K562 (cell line): ENCODE data around the gene DLX3. TPM values are rescaled to one million over a fixed set of nuclear protein-coding genes. Genes with fewer than 3 reads are reported as not detected.

Experiments used
- ATAC-seq: fragments of 200-7000 bp; cut with Tn5 transposase; 3 replicates; pipeline ENCODE4 v1.9.1; 2020; ENCODE audit warnings: moderate library complexity
- BruUV-seq: library from RNA; stranded (reverse); fragments of 400-500 nt; replicated peaks from 2 replicates; lab custom pipeline; 2021; lab: Mats Ljungman, UMichigan
- CTCF ChIA-PET: fragments of 300-600 bp; formaldehyde crosslinking; extraction: SDS; loops from one replicate; lab custom pipeline; 2021; ENCODE audit warnings: low intra/inter-chr PET ratio; lab: Yijun Ruan, JAX
- POLR2A ChIA-PET: fragments of 300-600, 350-650 bp; sonication (Branson Sonifier 250); formaldehyde crosslinking; extraction: SDS; loops from one replicate; lab custom pipeline; 2021; ENCODE audit warnings: antibody characterized with exemption, inconsistent platforms; lab: Yijun Ruan, JAX
- DNase-seq, 4 experiments: peaks; one replicate each; pipeline versions ENCODE4 v3.0.0 to v3.0.0-alpha.2; 2011 to 2018; ENCODE audit warnings: low spot score in 3 of 4, mixed read lengths in 3 of 4; ENCODE audit errors: extremely low read depth in 1 of 4
- FAIRE-seq: peaks from 2 replicates; lab custom pipeline; 2011; peaks lifted over from hg19 to GRCh38; lab: Jason Lieb, UNC
- H2AFZ ChIP-seq: 2 replicates; pipeline ENCODE4 v1.6.0; 2011; ENCODE audit warnings: low read depth, low read length, control low read depth, inconsistent platforms
- H3K27ac ChIP-seq: fragments of 200-600 bp; 3 replicates; pipeline ENCODE4 v1.8.0; 2011; ENCODE audit warnings: low read depth, mild to moderate bottlenecking, control low read depth, inconsistent platforms, low read length, moderate library complexity, mixed read lengths; ENCODE audit errors: extremely low read depth
- H3K27me3 ChIP-seq, 2 experiments: fragments of 300-600 bp in 1 of 2; 2 replicates in 1 of 2; 3 replicates in 1 of 2; pipeline versions ENCODE4 v1.6.0 to v1.8.0; 2011; ENCODE audit warnings: inconsistent platforms in 2 of 2, low read length in 2 of 2, mild to moderate bottlenecking in 1 of 2, mixed read lengths in 1 of 2, moderate library complexity in 1 of 2; ENCODE audit not compliant: control insufficient read depth in 2 of 2, insufficient read depth in 2 of 2
- H3K36me3 ChIP-seq: fragments of 300-600 bp; 3 replicates; pipeline ENCODE4 v1.8.0; 2011; ENCODE audit warnings: mild to moderate bottlenecking, low read length, inconsistent platforms; ENCODE audit not compliant: control insufficient read depth, insufficient read depth
- H3K4me1 ChIP-seq, 2 experiments: fragments of 200-600 bp in 1 of 2; replicated peaks in 1 of 2; 2 replicates in 1 of 2; 3 replicates in 1 of 2; pipeline versions ENCODE4 v1.5.1 to v1.8.0; 2011; ENCODE audit warnings: inconsistent platforms in 2 of 2, low read length in 2 of 2, mild to moderate bottlenecking in 1 of 2, mixed read lengths in 1 of 2, moderate library complexity in 1 of 2; ENCODE audit not compliant: control insufficient read depth in 2 of 2, insufficient read depth in 2 of 2
- H3K4me2 ChIP-seq: 2 replicates; pipeline ENCODE4 v1.6.1; 2011; ENCODE audit warnings: low read length, control low read depth, inconsistent platforms, mixed read lengths; ENCODE audit not compliant: insufficient read depth
- H3K4me3 ChIP-seq: fragments of 200-600 bp; sonication (generic), shearing (Covaris generic); 2 replicates; pipeline ENCODE4 v1.5.1; 2016; ENCODE audit warnings: control low read depth, inconsistent platforms
- H3K79me2 ChIP-seq: fragments of 200-600 bp; 3 replicates; pipeline ENCODE4 v1.8.0; 2011; ENCODE audit warnings: low read length, inconsistent platforms; ENCODE audit not compliant: control insufficient read depth, insufficient read depth
- H3K9ac ChIP-seq, 2 experiments: 2 replicates each; pipeline versions ENCODE4 v1.6.0 to v1.6.1; 2011; ENCODE audit warnings: low read depth in 2 of 2, low read length in 2 of 2, control low read depth in 1 of 2, inconsistent platforms in 1 of 2, mild to moderate bottlenecking in 1 of 2, mixed read lengths in 1 of 2; ENCODE audit not compliant: insufficient read depth in 1 of 2
- H3K9me1 ChIP-seq: one replicate; pipeline ENCODE4 v1.6.0; 2011; ENCODE audit warnings: inconsistent platforms, mild to moderate bottlenecking, low read length, moderate library complexity; ENCODE audit not compliant: control insufficient read depth, insufficient read depth
- H3K9me3 ChIP-seq: replicated peaks from 2 replicates; pipeline ENCODE4 v1.5.1; 2011; ENCODE audit warnings: low read depth, low read length, inconsistent platforms; ENCODE audit not compliant: control insufficient read depth, insufficient read depth
- H4K20me1 ChIP-seq: replicated peaks from 2 replicates; pipeline ENCODE4 v1.6.1; 2011; ENCODE audit warnings: low read length, inconsistent platforms, mixed read lengths; ENCODE audit not compliant: control insufficient read depth, insufficient read depth
- CBFB ChIP-seq: sonication (generic); formaldehyde crosslinking; IDR thresholded peaks from 2 replicates; pipeline ENCODE4 v1.4.0; 2020; ENCODE audit warnings: mild to moderate bottlenecking, missing genetic modification reagents
- MAFG ChIP-seq: fragments of 450-650 bp; conservative IDR thresholded peaks from 2 replicates; pipeline ENCODE4 v1.6.1; 2016; ENCODE audit warnings: missing genetic modification characterization, missing compliant biosample characterization
- MAFK ChIP-seq: IDR thresholded peaks from 2 replicates; pipeline ENCODE4 v1.6.1; 2011; ENCODE audit warnings: low read length, improper control_type of control experiment
- RNF2 ChIP-seq: sonication (generic); IDR thresholded peaks from 2 replicates; pipeline ENCODE4 v1.6.1; 2016
- TCF7L2 ChIP-seq: fragments of 150-350 bp; IDR thresholded peaks from 2 replicates; pipeline ENCODE4 v1.6.1; 2016; ENCODE audit warnings: low read depth, mild to moderate bottlenecking, low read length, moderate library complexity
- ZNF316 ChIP-seq: fragments of 450-650 bp; IDR thresholded peaks from 2 replicates; pipeline ENCODE4 v1.6.1; 2016
- ZNF436 ChIP-seq: fragments of 250-450, 450-650 bp; sonication (Bioruptor Pico); formaldehyde crosslinking; IDR thresholded peaks from 2 replicates; pipeline ENCODE4 v1.7.0; 2020; ENCODE audit warnings: mild to moderate bottlenecking
- ZNF75A ChIP-seq: fragments of 450-650 bp; formaldehyde crosslinking; IDR thresholded peaks from 2 replicates; pipeline ENCODE4 v1.4.0; 2020; ENCODE audit warnings: mild to moderate bottlenecking
- ZSCAN32 ChIP-seq: fragments of 450-650 bp; formaldehyde crosslinking; IDR thresholded peaks from 2 replicates; pipeline ENCODE4 v1.4.0; 2020; ENCODE audit warnings: mild to moderate bottlenecking, moderate library complexity
- WGBS: fragments of 100-300 bp; shearing (Covaris generic); methylation state at CpG from one replicate; pipeline ENCODE4 v1.1.6; 2016; ENCODE audit warnings: low coverage, mixed read lengths; ENCODE audit not compliant: insufficient coverage; ENCODE audit errors: missing lambda C conversion rate; 5-methylcytosine and 5-hydroxymethylcytosine counted together
- in situ Hi-C: fragments of 300-500 bp; cut with MboI; formaldehyde crosslinking; loops from 4 replicates; pipeline ENCODE4 v1.15.0; 2018; ENCODE audit warnings: inconsistent platforms, mixed read lengths
- intact Hi-C: fragments of 100-400 bp; cut with micrococcal nuclease; formaldehyde crosslinking; loops from 2 replicates; pipeline ENCODE4 v1.14.2; 2022
- polyA plus RNA-seq, 8 experiments: library from polyadenylated mRNA; depleted of rRNA in 4 of 8; stranded (reverse) in 5 of 8; unstranded in 3 of 8; fragments of >200 nt; fragmentation: Nextera tagmentation in 2 of 8; fragmentation: Illumina TruSeq in 1 of 8; extraction: Ambion mirVana in 2 of 8; extraction: Trizol in 1 of 8; gene quantifications; 2 replicates each; pipeline versions ENCODE4 v1.2.1 to v1.2.3, GENCODE V29; 2011 to 2014; ENCODE audit warnings: inconsistent platforms in 1 of 8, missing spikeins in 1 of 8
- total RNA-seq, 7 experiments: library from RNA; depleted of rRNA in 6 of 7; stranded (reverse); fragments of >200 nt in 6 of 7; fragmentation: Illumina TruSeq in 2 of 7; extraction: Trizol in 2 of 7; gene quantifications; 2 replicates each; pipeline versions ENCODE4 v1.2.1 to v1.2.3, GENCODE V29; 2011 to 2021; ENCODE audit warnings: low replicate concordance in 1 of 7
- TF ChIP-seq, protein P1 (sequence below): IDR thresholded peaks from 2 replicates; pipeline ENCODE4 v1.6.1; 2011; ENCODE audit warnings: borderline replicate concordance, low read depth, mild to moderate bottlenecking, moderate library complexity, low read length; ENCODE audit not compliant: insufficient read depth, poor library complexity, severe bottlenecking
- TF ChIP-seq, protein P2 (sequence below): fragments of 250-450 bp; sonication (Bioruptor Pico); IDR thresholded peaks from 2 replicates; pipeline ENCODE4 v1.4.0; 2020; ENCODE audit warnings: mild to moderate bottlenecking, moderate library complexity
- TF ChIP-seq, protein P3 (sequence below), 2 experiments: fragments of 200-800 bp in 1 of 2; sonication (Bioruptor generic) in 1 of 2; sonication (generic) in 1 of 2; formaldehyde crosslinking in 1 of 2; IDR thresholded peaks in 1 of 2; conservative IDR thresholded peaks in 1 of 2; 2 replicates each; pipeline versions ENCODE4 v1.5.0 to v1.6.1; 2016 to 2020; ENCODE audit warnings: missing compliant biosample characterization in 1 of 2, missing genetic modification characterization in 1 of 2, missing genetic modification reagents in 1 of 2
- TF ChIP-seq, protein P4 (sequence below): sonication (generic); formaldehyde crosslinking; IDR thresholded peaks from 2 replicates; pipeline ENCODE4 v1.8.1; 2023; ENCODE audit warnings: mild to moderate bottlenecking, missing genetic modification reagents, moderate library complexity

Gene DLX3
- total and polyA plus RNA-seq, 9 of the 15 experiments (the other 6 are each of a cell fraction or from before 2014, with no cell fraction given): not detected

DNA sequence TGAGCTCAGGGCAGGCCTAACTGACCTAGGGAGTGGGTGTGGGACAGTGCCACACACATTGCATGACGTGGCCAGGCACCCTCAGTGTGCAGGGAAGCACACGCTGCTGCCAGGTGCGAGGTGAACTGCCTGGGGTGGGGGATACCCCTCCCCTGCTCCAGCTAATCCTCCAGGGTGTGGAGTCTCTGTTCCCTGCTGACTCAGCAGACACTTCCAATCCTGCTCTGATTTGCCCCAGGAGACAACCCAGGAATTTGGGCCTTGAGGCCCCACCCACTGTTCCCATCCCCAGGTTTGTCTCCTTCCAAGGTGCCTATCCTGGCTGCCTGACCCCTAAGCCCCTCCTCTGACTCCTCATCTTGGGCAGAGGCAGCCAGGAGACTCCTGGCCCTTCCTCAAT is 10.7 kb downstream of the DLX3 start:
- Histone ChIP-seq H3K27ac (no peak overlapping the region), H3K36me3 (no peaks in the 10 kb centered on the region), H3K9ac (no peak overlapping the region), H3K4me2 (no peak overlapping the region), H2AFZ (no peak overlapping the region), H3K9me1 (no peaks in the 10 kb centered on the region), H4K20me1 (peaks cover 4% of the 10 kb centered on the region; the same call in 1 of the 2 replicates), H3K4me1 (no peaks in the 10 kb centered on the region), H3K9me3 (no peaks in the 10 kb centered on the region), H3K4me3 (no peak overlapping the region), H3K27me3 (peaks cover 9 to 33% of the 10 kb centered on the region in 2 experiments; a peak in 4 of 5 replicates), H3K79me2 (no peaks in the 10 kb centered on the region)
- WGBS: 0% methylated on average over 3 of the region's 3 CpGs
- intact Hi-C loops (no loop called here), in situ Hi-C loops (no loop called here)
- FAIRE-seq (no peak), DNase-seq (no peak), ATAC-seq (no peak)
- ChIA-PET CTCF (no interaction called here), POLR2A (interaction anchor here (0.7 kb wide), 1 partner anchor 36 kb away, joined by 3 read pairs; no protein-coding TSS in a partner anchor)
- no TSS peak for BruUV-seq
- TF ChIP-seq ZNF316 (peak; percentile 71), ZNF75A (CRISPR knock-in tag) (no peak), ZSCAN32 (CRISPR knock-in tag) (no peak), MAFK (peak; percentile 36; the same call in 1 of the 2 replicates), RNF2 (no peak), ZNF436 (CRISPR knock-in tag) (no peak), CBFB (CRISPR knock-in tag) (no peak), TCF7L2 (no peak), MAFG (peak; percentile 72)
- TF ChIP-seq, protein P1, sequence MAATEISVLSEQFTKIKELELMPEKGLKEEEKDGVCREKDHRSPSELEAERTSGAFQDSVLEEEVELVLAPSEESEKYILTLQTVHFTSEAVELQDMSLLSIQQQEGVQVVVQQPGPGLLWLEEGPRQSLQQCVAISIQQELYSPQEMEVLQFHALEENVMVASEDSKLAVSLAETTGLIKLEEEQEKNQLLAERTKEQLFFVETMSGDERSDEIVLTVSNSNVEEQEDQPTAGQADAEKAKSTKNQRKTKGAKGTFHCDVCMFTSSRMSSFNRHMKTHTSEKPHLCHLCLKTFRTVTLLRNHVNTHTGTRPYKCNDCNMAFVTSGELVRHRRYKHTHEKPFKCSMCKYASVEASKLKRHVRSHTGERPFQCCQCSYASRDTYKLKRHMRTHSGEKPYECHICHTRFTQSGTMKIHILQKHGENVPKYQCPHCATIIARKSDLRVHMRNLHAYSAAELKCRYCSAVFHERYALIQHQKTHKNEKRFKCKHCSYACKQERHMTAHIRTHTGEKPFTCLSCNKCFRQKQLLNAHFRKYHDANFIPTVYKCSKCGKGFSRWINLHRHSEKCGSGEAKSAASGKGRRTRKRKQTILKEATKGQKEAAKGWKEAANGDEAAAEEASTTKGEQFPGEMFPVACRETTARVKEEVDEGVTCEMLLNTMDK: no peak
- TF ChIP-seq, protein P2, sequence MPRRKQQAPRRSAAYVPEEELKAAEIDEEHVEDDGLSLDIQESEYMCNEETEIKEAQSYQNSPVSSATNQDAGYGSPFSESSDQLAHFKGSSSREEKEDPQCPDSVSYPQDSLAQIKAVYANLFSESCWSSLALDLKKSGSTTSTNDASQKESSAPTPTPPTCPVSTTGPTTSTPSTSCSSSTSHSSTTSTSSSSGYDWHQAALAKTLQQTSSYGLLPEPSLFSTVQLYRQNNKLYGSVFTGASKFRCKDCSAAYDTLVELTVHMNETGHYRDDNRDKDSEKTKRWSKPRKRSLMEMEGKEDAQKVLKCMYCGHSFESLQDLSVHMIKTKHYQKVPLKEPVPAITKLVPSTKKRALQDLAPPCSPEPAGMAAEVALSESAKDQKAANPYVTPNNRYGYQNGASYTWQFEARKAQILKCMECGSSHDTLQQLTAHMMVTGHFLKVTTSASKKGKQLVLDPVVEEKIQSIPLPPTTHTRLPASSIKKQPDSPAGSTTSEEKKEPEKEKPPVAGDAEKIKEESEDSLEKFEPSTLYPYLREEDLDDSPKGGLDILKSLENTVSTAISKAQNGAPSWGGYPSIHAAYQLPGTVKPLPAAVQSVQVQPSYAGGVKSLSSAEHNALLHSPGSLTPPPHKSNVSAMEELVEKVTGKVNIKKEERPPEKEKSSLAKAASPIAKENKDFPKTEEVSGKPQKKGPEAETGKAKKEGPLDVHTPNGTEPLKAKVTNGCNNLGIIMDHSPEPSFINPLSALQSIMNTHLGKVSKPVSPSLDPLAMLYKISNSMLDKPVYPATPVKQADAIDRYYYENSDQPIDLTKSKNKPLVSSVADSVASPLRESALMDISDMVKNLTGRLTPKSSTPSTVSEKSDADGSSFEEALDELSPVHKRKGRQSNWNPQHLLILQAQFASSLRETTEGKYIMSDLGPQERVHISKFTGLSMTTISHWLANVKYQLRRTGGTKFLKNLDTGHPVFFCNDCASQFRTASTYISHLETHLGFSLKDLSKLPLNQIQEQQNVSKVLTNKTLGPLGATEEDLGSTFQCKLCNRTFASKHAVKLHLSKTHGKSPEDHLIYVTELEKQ (CRISPR knock-in tag): no peak
- TF ChIP-seq, protein P3, sequence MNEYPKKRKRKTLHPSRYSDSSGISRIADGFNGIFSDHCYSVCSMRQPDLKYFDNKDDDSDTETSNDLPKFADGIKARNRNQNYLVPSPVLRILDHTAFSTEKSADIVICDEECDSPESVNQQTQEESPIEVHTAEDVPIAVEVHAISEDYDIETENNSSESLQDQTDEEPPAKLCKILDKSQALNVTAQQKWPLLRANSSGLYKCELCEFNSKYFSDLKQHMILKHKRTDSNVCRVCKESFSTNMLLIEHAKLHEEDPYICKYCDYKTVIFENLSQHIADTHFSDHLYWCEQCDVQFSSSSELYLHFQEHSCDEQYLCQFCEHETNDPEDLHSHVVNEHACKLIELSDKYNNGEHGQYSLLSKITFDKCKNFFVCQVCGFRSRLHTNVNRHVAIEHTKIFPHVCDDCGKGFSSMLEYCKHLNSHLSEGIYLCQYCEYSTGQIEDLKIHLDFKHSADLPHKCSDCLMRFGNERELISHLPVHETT (CRISPR knock-in tag; conservative IDR thresholded peaks at IDR 0.05 in 1 of 2, IDR thresholded peaks at IDR 0.05 in 1 of 2): no peak
- TF ChIP-seq, protein P4, sequence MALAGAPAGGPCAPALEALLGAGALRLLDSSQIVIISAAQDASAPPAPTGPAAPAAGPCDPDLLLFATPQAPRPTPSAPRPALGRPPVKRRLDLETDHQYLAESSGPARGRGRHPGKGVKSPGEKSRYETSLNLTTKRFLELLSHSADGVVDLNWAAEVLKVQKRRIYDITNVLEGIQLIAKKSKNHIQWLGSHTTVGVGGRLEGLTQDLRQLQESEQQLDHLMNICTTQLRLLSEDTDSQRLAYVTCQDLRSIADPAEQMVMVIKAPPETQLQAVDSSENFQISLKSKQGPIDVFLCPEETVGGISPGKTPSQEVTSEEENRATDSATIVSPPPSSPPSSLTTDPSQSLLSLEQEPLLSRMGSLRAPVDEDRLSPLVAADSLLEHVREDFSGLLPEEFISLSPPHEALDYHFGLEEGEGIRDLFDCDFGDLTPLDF (CRISPR knock-in tag): no peak
